Medulla oblongata (tissue), 1 donor: ENCODE results near the gene C9orf43.
"Not testable (repeated sequence)": the region's sequence is repeated elsewhere in the genome, so short reads cannot be mapped to it uniquely, and the experiment has no call there.

Experiments
- DNase-seq: peaks from one replicate; pipeline ENCODE4 v3.0.0-alpha.2; 2015; ENCODE audit errors: extremely low spot score

C9orf43 gene

DNA sequence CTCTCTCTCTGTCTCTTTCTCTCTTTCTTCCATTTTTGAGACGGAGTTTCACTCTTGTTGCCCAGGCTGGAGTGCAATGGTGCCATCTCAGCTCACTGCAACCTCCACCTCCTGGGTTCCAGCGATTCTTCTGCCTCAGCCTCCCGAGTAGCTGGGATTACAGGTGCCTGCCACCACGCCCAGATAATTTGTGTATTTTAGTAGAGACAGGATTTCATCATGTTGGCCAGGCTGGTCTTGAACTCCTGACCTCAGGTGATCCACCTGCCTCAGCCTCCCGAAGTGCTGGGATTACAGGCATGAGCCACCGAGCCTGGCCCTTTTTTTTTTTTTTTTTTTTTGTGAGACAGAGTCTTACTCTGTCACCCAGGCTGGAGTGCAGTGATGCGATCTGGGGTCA is 29.1 kb upstream of the C9orf43 start:
- not testable (repeated sequence) for DNase-seq

DNA sequence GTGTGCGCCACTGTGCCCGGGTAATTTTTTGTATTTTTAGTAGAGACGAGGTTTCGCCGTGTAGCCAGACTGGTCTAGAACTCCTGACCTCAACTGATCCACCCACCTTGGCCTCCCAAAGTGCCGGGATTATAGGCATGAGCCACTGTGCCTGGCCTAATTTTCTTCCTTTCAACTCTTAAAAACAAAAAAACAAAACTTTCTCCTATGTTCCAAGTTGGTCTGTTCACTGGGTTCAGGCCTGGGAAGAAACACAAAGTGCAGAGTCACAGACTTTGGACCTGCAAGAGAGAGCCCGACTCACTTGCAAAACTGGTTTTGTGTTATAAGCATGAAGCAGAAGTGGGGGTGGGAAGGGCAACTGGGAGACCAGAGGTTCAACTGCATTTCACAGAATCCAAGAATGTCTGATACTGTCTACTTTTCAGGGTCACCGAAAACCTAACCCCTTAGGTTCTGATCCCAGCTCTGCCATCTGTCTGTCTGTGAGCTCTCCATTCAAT is 28.6 kb upstream of the C9orf43 start:
- peak; percentile 13 for DNase-seq

GRCh38 chr9:113386571-113387393 is 23.8 kb upstream of the C9orf43 start:
- DNase-seq = no peak

- DNase-seq = no peak
Measured at GRCh38 chr9:113387560-113388230, 22.9 kb upstream of the C9orf43 start.

DNA sequence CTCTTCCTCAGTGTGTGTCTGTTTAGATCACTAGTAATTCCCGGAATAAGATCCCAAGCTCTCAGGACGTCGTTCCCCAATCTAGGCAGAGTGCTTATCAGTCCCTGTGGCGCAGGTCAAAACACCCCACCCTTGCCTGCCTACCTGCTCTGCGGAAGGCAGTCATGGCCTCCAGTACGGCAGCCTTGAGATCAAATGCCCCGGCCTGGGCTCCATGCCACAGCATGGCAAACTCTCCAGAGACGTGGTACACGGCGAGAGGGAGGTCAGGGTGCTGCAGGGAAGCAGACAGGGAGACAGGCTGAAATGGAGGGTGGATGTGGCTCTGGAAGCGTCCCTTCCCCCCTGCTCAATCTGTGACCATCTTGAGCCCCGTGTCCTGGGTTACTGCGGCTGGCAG is 21.7 kb upstream of the C9orf43 start:
- DNase-seq = no peak

DNA sequence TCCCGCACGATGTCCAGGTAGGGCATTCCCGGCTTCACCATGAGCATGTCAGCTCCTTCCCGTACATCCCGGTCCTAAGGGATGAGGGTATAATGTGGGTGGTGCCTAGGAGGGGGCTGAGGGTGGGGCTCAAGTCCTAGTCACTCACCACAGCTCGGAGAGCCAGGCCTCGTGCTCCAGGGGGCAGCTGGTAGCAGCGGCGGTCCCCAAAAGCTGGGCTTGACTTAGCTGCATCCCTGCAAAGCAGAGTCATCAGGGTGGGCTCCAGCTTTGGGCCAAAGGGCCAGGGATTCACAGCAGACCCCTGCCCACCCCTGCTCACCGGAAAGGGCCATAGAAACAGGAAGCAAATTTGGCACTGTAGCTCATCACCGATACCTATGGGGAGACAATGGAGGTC is 21.1 kb upstream of the C9orf43 start:
- no peak for DNase-seq

GRCh38 chr9:113390192-113390960 is 20.2 kb upstream of the C9orf43 start:
- DNase-seq = no peak

DNA sequence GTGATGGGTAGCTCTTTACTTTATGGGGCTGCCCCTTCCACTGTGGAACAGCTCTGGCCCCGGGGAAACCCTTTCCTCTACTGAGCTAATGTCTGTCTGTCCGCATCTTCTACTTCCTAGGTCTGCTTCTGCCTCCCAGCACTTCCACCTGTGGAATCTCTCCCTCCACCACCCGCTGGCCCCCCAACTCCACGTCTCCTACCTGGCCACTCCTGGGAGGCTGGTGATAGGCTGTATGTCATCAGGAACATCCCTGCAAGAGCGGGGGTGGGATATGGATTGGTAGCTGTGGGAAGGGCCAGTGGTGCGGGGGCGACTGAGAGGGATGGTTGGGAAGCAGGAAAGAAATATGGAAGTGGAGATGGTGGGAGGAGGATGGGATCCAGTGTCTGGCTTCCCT is 18.6 kb upstream of the C9orf43 start:
- DNase-seq = no peak

DNA sequence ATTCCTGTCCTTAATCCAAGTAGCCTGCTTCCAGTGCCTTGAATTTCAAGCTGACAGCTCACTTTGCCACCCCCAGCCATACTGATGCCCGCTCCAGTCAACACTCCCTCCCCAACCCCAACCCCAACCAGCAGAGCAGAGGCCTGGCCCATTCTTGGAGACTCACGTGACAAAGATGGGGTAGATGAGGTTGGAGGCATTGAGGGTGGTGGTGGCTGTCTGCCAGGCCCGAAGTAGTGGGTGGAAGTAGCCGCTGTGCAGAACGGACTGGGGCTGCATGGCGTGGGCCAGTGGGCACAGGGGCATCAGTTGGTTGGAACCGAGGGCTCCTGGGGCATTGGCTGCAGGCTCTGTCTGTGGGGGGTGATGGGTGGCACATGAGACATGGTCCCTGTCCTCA is 17.3 kb upstream of the C9orf43 start:
- peak; percentile 58 for DNase-seq

DNA sequence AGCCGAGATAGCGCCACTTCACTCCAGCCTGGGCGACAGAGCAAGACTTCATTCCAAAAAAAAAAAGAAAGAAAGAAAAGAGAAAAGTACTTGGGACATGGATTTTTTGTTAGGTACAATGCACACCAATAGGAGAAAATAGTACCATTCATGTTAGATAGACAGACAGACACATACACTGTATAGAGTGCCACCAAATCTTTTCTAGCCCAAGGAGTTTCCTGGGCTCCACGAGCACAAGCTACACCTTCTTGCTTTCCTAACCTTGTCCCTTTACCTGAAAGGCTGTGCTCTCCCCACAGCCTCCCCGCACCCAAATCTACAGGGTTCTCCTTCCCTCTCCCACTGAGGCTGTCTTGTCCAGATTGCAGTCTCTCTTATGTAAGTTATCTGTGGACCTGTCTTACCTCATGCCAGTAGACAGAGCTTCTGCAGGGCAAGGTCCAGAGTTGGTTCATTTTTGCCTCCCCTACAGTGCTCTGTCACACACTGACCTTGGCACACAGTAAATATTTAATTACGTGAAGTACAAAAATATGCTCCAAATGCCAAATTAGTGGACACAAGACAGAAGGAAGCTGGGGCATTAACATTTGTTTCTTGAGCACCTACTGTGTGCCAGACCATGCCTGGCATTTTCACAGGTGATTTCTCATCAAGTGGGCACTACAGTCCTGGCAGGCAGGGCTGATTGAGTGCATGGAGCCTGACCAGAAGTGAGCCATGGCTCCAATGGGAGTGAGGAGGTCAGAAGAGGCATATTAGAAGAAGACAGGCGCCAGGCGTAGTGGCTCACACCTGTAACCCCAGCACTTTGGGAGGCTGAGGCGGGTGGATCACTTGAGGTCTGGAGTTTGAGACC is 15.3 kb upstream of the C9orf43 start:
- DNase-seq = no peak

DNA sequence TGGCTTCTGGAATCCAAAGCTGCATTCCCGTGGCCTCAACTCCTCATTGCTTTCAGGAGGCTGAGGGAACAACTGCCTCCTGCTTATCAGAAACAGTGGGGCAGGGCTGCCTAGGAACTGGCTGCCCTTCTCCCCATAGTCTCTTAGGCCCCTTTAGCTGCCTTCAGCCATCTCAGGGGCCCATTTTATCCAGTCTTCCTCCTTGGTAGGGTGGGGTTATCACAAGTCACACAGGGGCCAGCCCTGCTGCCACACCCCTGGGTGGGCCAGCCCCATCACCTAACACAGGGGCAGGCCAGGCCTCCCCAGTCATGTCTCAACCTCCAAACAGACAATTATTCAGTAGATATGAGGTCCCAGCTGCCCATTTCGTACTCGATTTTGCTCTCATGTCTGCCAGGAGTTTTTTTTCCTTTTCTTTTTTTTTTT is 13.3 kb upstream of the C9orf43 start:
- no peak for DNase-seq

GRCh38 chr9:113398796-113399195 is 11.8 kb upstream of the C9orf43 start:
- DNase-seq = no peak

- DNase-seq = no peak
Measured at GRCh38 chr9:113399646-113400200, 10.8 kb upstream of the C9orf43 start.

DNA sequence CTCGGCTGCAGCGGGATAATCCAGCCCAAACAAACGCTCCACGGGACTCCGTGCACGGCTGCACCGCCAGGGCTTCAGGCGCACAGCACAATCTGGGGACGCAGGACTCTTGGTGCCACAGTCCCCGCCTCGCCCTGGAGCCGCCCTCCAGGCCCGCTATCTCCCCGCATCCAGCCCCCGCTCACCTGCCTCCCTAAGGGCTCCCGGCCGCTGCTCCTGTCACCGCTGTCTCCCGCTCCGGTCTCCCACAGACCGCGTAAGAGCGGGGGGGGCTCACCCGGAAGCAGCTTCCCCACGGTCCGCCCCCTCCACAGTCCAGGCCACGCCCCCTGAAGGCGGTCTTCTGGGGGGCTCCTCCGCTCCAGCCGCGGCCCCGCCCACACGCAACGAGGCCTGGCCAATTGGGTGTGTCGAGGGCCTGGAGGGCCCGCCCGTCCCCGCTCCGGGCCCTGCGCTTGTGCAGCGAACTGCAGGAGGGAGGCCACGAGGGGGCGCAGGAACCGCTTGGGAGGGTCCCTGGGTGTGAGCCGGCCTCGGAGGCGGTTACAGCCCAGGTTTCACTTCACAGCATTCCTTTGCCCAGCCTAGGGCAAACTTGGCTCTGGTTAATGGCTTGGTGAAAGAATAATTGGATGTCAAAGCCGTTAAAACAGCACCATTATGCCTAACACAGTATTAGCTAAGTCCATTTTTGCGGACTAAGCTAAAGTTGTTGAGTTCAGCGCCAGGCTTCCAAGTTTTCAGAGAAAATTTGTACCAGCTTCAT is 9.3 kb upstream of the C9orf43 start, which contains the start of gene ALAD:
TSS of gene ALAD (minus strand) at position 258 of the 766 bp plus-strand sequence. CDS start 7,725 bp downstream, outside the sequence.
- peak; percentile 99 for DNase-seq

DNA sequence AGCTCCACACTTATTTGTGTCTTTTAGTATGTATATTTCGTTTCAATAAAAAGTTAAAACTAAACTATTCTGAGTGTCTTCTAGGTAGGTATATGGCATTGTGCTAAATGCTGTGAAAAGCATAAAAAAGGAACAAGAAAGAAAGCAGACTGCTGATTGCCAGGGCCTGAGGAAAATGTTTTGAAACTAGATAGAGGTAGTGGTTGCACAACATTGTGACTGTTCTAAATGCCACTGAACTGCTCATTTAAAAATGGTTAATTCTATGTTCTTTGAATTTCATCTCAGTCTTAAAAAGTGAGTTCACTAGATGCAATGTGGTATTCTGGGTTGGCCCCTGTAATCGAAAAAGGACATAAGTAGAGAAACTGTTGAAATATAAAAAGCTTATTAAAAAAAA is 6.9 kb upstream of the C9orf43 start:
- peak; percentile 26 for DNase-seq

DNA sequence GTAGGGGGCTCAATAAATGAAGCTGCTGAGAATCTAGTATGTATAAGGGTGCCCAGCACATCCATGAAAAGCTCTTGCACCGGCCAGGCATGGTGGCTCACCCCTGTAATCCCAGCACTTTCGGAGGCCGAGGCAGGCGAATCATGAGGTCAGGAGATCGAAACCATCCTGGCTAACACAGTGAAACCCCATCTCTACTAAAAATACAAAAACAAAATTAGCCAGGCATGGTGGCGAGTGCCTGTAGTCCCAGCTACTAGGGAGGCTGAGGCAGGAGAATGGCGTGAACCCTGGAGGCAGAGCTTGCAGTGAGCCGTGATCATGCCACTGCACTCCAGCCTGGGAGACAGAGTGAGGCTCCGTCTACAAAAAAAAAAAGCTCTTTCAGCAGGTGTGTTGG is 4.2 kb upstream of the C9orf43 start:
- DNase-seq = not testable (repeated sequence)

GRCh38 chr9:113406873-113407511 is 3.6 kb upstream of the C9orf43 start:
- DNase-seq = peak; percentile 66

- DNase-seq = no peak
Measured at GRCh38 chr9:113409481-113409880, 1.1 kb upstream of the C9orf43 start.

DNA sequence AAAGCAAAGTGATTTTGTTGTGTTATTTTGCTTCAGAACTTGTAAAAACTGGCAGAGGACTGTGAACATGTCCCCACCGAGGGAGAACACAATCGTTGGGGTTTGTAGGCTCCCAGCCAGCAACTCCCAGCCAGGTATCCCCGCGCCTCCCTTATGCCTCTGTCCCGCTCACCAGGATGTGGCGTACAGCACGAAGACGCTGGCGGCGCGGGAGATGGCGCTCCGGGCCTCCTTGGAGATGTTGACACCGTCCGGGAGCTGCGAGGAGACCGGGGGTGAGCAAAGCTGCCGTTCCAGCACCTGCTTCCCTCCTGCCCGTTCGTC is 702 bp upstream of the C9orf43 start:
- no peak for DNase-seq
